ENCODE results near the gene PPP1CC. TPM values are rescaled to one million over a fixed set of nuclear protein-coding genes. Genes with fewer than 3 reads are reported as not detected.
"Not testable (repeated sequence)": the region's sequence is repeated elsewhere in the genome, so short reads cannot be mapped to it uniquely, and the experiment has no call there.

PPP1CC gene
- 100 to 1,000 TPM; 169 to 197 (median 175) TPM for polyA plus RNA-seq (ENCODE audit: insufficient read length in 4 of 4)

GRCh38 chr12:110742718-110743570, at the start of gene PPP1CC:
Gene PPP1CC, minus strand, starts transcription at chr12:110742891. Its CDS starts 184 bp downstream, at chr12:110742707.
- peak; percentile 75 to 92 (median 85) for DNase-seq (ENCODE audit: low read depth in 4 of 4, low spot score in 2 of 4)

- no peak for DNase-seq (ENCODE audit: low read depth in 4 of 4, low spot score in 2 of 4)
These were observed 48.9 kb upstream of the PPP1CC start for GRCh38 chr12:110791589-110791988.

- DNase-seq (ENCODE audit: low read depth in 4 of 4, low spot score in 2 of 4) = no peak
These were observed 47.6 kb upstream of the PPP1CC start for GRCh38 chr12:110790301-110790700.

GRCh38 chr12:110786012-110786411, 43.3 kb upstream of the PPP1CC start:
- DNase-seq (ENCODE audit: low read depth in 4 of 4, low spot score in 2 of 4) = no peak

GRCh38 chr12:110785240-110785639, 42.5 kb upstream of the PPP1CC start:
- no peak for DNase-seq (ENCODE audit: low read depth in 4 of 4, low spot score in 2 of 4)

GRCh38 chr12:110782922-110783321, 40.2 kb upstream of the PPP1CC start:
- no peak for DNase-seq (ENCODE audit: low read depth in 4 of 4, low spot score in 2 of 4)

- DNase-seq (ENCODE audit: low read depth in 4 of 4, low spot score in 2 of 4) = no peak
These were observed 39.4 kb upstream of the PPP1CC start for GRCh38 chr12:110782094-110782493.

- DNase-seq (ENCODE audit: low read depth in 4 of 4, low spot score in 2 of 4) = no peak
These were observed 37.8 kb upstream of the PPP1CC start for GRCh38 chr12:110780448-110780847.

- DNase-seq (ENCODE audit: low read depth in 4 of 4, low spot score in 2 of 4) = no peak
These were observed 36.3 kb upstream of the PPP1CC start for GRCh38 chr12:110778833-110779577.

GRCh38 chr12:110776410-110776809, 33.7 kb upstream of the PPP1CC start:
- no peak for DNase-seq (ENCODE audit: low read depth in 4 of 4, low spot score in 2 of 4)

- DNase-seq (ENCODE audit: low read depth in 4 of 4, low spot score in 2 of 4) = no peak
These were observed 33.3 kb upstream of the PPP1CC start for GRCh38 chr12:110775997-110776396.

GRCh38 chr12:110774824-110775223, 32.1 kb upstream of the PPP1CC start:
- no peak for DNase-seq (ENCODE audit: low read depth in 4 of 4, low spot score in 2 of 4)

GRCh38 chr12:110768960-110769359, 26.3 kb upstream of the PPP1CC start:
- DNase-seq (ENCODE audit: low read depth in 4 of 4, low spot score in 2 of 4) = no peak

GRCh38 chr12:110767863-110768262, 25.2 kb upstream of the PPP1CC start:
- DNase-seq (ENCODE audit: low read depth in 4 of 4, low spot score in 2 of 4) = no peak

- no peak for DNase-seq (ENCODE audit: low read depth in 4 of 4, low spot score in 2 of 4)
These were observed 23.8 kb upstream of the PPP1CC start for GRCh38 chr12:110766311-110767154.

GRCh38 chr12:110765572-110765971, 22.9 kb upstream of the PPP1CC start:
- not testable (repeated sequence) for DNase-seq (ENCODE audit: low read depth in 4 of 4, low spot score in 2 of 4)

GRCh38 chr12:110765111-110765510, 22.4 kb upstream of the PPP1CC start:
- DNase-seq (ENCODE audit: low read depth in 4 of 4, low spot score in 2 of 4) = no peak

- DNase-seq (ENCODE audit: low read depth in 4 of 4, low spot score in 2 of 4) = no peak
These were observed 20.9 kb upstream of the PPP1CC start for GRCh38 chr12:110763583-110763982.

GRCh38 chr12:110762891-110763290, 20.2 kb upstream of the PPP1CC start:
- no peak for DNase-seq (ENCODE audit: low read depth in 4 of 4, low spot score in 2 of 4)

GRCh38 chr12:110760204-110760609, 17.5 kb upstream of the PPP1CC start:
- no peak for DNase-seq (ENCODE audit: low read depth in 4 of 4, low spot score in 2 of 4)

- DNase-seq (ENCODE audit: low read depth in 4 of 4, low spot score in 2 of 4) = no peak
These were observed 16.2 kb upstream of the PPP1CC start for GRCh38 chr12:110758922-110759321.

All from left renal cortex interstitium (tissue), 4 donors.